GM23338 (cell line): ENCODE data around the gene GRID1. TPM values are rescaled to one million over a fixed set of nuclear protein-coding genes. Genes with fewer than 3 reads are reported as not detected.
A peak's percentile ranks its signal among the peaks of the same experiment; 100 is the strongest.

Experiments
- ATAC-seq: fragments of 200-7000 bp; cut with Tn5 transposase; 3 replicates; pipeline ENCODE4 v1.9.1; 2020
- DNase-seq: peaks from one replicate; pipeline ENCODE4 v3.0.0-alpha.2; 2015; ENCODE audit warnings: low spot score
- H2AFZ ChIP-seq: fragments of 200-600 bp; sonication (generic); 2 replicates; pipeline ENCODE4 v1.8.0; 2016; ENCODE audit warnings: antibody characterized with exemption, mild to moderate bottlenecking, moderate library complexity
- H3F3A ChIP-seq: fragments of 200-600 bp; sonication (generic); replicated peaks from 2 replicates; pipeline ENCODE4 v1.8.0; 2017; ENCODE audit warnings: antibody characterized with exemption, mixed run types, low read depth
- H3K27ac ChIP-seq: fragments of 200-600 bp; sonication (generic); 2 replicates; pipeline ENCODE4 v1.6.1; 2016; ENCODE audit warnings: low read depth
- H3K27me3 ChIP-seq: fragments of 200-600 bp; sonication (generic); 2 replicates; pipeline ENCODE4 v1.8.0; 2016; ENCODE audit warnings: mild to moderate bottlenecking, mixed run types, moderate library complexity; ENCODE audit not compliant: insufficient read depth
- H3K36me3 ChIP-seq: fragments of 200-600 bp; sonication (generic); 2 replicates; pipeline ENCODE4 v1.8.0; 2016; ENCODE audit warnings: mild to moderate bottlenecking; ENCODE audit not compliant: insufficient read depth
- H3K4me1 ChIP-seq: fragments of 200-600 bp; sonication (generic); 2 replicates; pipeline ENCODE4 v1.8.0; 2016; ENCODE audit warnings: mild to moderate bottlenecking, moderate library complexity; ENCODE audit not compliant: insufficient read depth
- H3K4me2 ChIP-seq: fragments of 200-600 bp; sonication (generic); 2 replicates; pipeline ENCODE4 v1.7.1; 2017; ENCODE audit warnings: mixed run types
- H3K4me3 ChIP-seq: fragments of 200-600 bp; sonication (generic); 2 replicates; pipeline ENCODE4 v1.6.1; 2016; ENCODE audit warnings: mixed run types
- H3K79me2 ChIP-seq: fragments of 200-600 bp; sonication (generic); replicated peaks from 2 replicates; pipeline ENCODE4 v1.8.0; 2017; ENCODE audit warnings: mild to moderate bottlenecking; ENCODE audit not compliant: insufficient read depth
- H3K9me2 ChIP-seq: fragments of 200-600 bp; sonication (generic); 2 replicates; pipeline ENCODE4 v1.8.0; 2017; ENCODE audit not compliant: insufficient read depth
- H4K20me1 ChIP-seq: fragments of 200-600 bp; sonication (generic); replicated peaks from 2 replicates; pipeline ENCODE4 v1.8.0; 2017; ENCODE audit warnings: mild to moderate bottlenecking; ENCODE audit not compliant: insufficient read depth
- H3K27ac Mint-ChIP-seq: 2 replicates; pipeline ENCODE4 v1.8.0; 2020; ENCODE audit warnings: inconsistent platforms, mild to moderate bottlenecking, moderate library complexity, mixed read lengths
- H3K27me3 Mint-ChIP-seq: 3 replicates; pipeline ENCODE4 v1.8.0; 2022; ENCODE audit warnings: low read depth, mild to moderate bottlenecking, moderate library complexity, mixed read lengths, inconsistent platforms; ENCODE audit not compliant: insufficient read depth, poor library complexity
- H3K36me3 Mint-ChIP-seq: 3 replicates; pipeline ENCODE4 v1.8.0; 2021; ENCODE audit warnings: low read depth, mild to moderate bottlenecking, inconsistent platforms, moderate library complexity, mixed read lengths
- H3K4me1 Mint-ChIP-seq: 3 replicates; pipeline ENCODE4 v1.8.0; 2020; ENCODE audit warnings: mild to moderate bottlenecking, inconsistent platforms, mixed read lengths
- H3K4me3 Mint-ChIP-seq: 3 replicates; pipeline ENCODE4 v1.8.0; 2021; ENCODE audit warnings: moderate library complexity, mild to moderate bottlenecking, inconsistent platforms, mixed read lengths
- H3K9me3 Mint-ChIP-seq: 3 replicates; pipeline ENCODE4 v1.8.0; 2020; ENCODE audit warnings: moderate library complexity, mild to moderate bottlenecking, inconsistent platforms, mixed read lengths
- CTCF ChIP-seq, 2 experiments: fragments of 200-600 bp in 1 of 2; sonication (generic) in 1 of 2; conservative IDR thresholded peaks; 2 replicates each; pipeline versions ENCODE4 v1.5.1 to v1.6.1; 2016 to 2017; ENCODE audit warnings: antibody characterized with exemption in 2 of 2, low read depth in 2 of 2, mild to moderate bottlenecking in 2 of 2, moderate library complexity in 1 of 2
- ETS1 ChIP-seq: IDR thresholded peaks from 2 replicates; pipeline ENCODE4 v1.6.1; 2016; ENCODE audit warnings: antibody characterized with exemption
- EZH2phosphoT487 ChIP-seq: fragments of 200-600 bp; sonication (generic); IDR thresholded peaks from one replicate; pipeline ENCODE4 v1.8.1; 2018; ENCODE audit warnings: antibody characterized with exemption; ENCODE audit not compliant: unreplicated experiment
- NANOG ChIP-seq: IDR thresholded peaks from 2 replicates; pipeline ENCODE4 v1.6.1; 2016; ENCODE audit warnings: antibody characterized with exemption, borderline replicate concordance
- polyA plus RNA-seq: library from polyadenylated mRNA; unstranded; fragments of >200 nt; fragmentation: Nextera tagmentation; extraction: Ambion mirVana; gene quantifications from 2 replicates; pipeline ENCODE4 v1.2.1, GENCODE V29; 2016
- total RNA-seq: library from RNA; depleted of rRNA; stranded (reverse); fragments of >200 nt; shearing (Covaris generic); gene quantifications from 2 replicates; pipeline ENCODE4 v1.2.3, GENCODE V29; 2014
- TF ChIP-seq, protein P1 (sequence below): fragments of 250-450 bp; sonication (Bioruptor Pico); IDR thresholded peaks from 2 replicates; pipeline ENCODE4 v1.5.0; 2020; ENCODE audit warnings: mild to moderate bottlenecking, moderate library complexity
- TF ChIP-seq, protein P2 (sequence below): IDR thresholded peaks from one replicate; pipeline ENCODE4 v1.6.1; 2018; ENCODE audit warnings: antibody characterized with exemption; ENCODE audit not compliant: unreplicated experiment

GRID1 gene
- total and polyA plus RNA-seq, 2 experiments from 2014 or later = 0.14 to 0.15 TPM

DNA sequence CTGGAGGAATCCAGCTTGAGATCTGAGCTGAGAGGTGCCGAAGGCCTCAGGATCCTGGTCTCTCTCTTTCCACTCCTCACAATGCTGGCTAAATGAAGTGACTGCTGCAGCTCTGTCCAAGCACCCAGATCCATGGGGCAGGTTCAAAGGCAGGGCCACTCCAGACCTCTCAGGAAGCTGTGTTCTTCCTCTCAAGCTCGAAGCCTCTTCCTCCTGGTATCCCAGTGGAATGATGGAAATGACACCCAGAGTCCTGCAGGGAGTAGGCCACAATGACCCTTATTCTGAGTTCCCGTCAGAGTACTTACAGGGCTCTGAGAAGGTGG lies 574.1 kb downstream of the GRID1 start (continued):
- TF ChIP-seq, protein P1, sequence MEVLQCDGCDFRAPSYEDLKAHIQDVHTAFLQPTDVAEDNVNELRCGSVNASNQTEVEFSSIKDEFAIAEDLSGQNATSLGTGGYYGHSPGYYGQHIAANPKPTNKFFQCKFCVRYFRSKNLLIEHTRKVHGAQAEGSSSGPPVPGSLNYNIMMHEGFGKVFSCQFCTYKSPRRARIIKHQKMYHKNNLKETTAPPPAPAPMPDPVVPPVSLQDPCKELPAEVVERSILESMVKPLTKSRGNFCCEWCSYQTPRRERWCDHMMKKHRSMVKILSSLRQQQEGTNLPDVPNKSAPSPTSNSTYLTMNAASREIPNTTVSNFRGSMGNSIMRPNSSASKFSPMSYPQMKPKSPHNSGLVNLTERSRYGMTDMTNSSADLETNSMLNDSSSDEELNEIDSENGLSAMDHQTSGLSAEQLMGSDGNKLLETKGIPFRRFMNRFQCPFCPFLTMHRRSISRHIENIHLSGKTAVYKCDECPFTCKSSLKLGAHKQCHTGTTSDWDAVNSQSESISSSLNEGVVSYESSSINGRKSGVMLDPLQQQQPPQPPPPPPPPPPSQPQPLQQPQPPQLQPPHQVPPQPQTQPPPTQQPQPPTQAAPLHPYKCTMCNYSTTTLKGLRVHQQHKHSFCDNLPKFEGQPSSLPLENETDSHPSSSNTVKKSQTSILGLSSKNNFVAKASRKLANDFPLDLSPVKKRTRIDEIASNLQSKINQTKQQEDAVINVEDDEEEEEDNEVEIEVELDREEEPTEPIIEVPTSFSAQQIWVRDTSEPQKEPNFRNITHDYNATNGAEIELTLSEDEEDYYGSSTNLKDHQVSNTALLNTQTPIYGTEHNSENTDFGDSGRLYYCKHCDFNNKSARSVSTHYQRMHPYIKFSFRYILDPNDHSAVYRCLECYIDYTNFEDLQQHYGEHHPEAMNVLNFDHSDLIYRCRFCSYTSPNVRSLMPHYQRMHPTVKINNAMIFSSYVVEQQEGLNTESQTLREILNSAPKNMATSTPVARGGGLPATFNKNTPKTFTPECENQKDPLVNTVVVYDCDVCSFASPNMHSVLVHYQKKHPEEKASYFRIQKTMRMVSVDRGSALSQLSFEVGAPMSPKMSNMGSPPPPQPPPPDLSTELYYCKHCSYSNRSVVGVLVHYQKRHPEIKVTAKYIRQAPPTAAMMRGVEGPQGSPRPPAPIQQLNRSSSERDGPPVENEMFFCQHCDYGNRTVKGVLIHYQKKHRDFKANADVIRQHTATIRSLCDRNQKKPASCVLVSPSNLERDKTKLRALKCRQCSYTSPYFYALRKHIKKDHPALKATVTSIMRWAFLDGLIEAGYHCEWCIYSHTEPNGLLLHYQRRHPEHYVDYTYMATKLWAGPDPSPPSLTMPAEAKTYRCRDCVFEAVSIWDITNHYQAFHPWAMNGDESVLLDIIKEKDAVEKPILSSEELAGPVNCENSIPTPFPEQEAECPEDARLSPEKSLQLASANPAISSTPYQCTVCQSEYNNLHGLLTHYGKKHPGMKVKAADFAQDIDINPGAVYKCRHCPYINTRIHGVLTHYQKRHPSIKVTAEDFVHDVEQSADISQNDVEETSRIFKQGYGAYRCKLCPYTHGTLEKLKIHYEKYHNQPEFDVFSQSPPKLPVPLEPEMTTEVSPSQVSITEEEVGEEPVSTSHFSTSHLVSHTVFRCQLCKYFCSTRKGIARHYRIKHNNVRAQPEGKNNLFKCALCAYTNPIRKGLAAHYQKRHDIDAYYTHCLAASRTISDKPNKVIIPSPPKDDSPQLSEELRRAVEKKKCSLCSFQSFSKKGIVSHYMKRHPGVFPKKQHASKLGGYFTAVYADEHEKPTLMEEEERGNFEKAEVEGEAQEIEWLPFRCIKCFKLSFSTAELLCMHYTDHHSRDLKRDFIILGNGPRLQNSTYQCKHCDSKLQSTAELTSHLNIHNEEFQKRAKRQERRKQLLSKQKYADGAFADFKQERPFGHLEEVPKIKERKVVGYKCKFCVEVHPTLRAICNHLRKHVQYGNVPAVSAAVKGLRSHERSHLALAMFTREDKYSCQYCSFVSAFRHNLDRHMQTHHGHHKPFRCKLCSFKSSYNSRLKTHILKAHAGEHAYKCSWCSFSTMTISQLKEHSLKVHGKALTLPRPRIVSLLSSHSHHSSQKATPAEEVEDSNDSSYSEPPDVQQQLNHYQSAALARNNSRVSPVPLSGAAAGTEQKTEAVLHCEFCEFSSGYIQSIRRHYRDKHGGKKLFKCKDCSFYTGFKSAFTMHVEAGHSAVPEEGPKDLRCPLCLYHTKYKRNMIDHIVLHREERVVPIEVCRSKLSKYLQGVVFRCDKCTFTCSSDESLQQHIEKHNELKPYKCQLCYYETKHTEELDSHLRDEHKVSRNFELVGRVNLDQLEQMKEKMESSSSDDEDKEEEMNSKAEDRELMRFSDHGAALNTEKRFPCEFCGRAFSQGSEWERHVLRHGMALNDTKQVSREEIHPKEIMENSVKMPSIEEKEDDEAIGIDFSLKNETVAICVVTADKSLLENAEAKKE (CRISPR knock-in tag) = no peak
- TF ChIP-seq NANOG (no peak), ETS1 (no peak), EZH2phosphoT487 (no peak)

DNA sequence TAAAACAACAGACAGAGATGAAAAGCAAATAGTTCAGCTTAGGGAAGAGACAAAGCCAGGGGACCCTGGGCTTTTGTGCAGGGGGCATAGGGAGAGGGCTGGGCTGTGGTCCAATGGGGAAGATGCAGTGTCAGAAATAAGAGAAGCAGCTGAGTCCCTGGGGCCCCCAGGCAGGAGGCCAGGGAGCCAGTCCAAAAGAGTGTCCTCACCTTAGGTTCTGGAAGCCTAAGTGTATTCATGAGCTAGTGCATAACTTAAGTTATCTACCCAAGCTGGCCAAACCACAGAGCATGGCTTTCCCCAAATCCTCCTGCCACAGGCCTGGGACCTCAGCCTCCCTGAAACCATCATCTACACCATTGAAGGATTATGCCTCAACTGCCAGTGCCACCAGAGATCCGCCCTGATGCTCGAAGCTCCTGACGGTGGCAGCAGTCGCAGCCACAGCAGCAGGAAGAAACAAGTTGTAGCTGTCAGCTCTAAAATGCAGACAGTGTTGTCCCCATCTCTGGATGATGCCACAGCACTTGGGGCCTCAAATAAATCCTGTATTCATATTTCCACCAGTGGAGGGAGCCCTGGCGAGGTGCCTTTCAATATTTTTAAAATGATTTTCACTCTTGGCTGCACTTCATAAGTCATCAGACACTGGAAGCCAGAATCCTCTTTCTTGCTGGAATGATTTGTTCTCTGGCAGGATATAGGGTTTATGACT lies 574.6 kb downstream of the GRID1 start:
- TF ChIP-seq, protein P2, sequence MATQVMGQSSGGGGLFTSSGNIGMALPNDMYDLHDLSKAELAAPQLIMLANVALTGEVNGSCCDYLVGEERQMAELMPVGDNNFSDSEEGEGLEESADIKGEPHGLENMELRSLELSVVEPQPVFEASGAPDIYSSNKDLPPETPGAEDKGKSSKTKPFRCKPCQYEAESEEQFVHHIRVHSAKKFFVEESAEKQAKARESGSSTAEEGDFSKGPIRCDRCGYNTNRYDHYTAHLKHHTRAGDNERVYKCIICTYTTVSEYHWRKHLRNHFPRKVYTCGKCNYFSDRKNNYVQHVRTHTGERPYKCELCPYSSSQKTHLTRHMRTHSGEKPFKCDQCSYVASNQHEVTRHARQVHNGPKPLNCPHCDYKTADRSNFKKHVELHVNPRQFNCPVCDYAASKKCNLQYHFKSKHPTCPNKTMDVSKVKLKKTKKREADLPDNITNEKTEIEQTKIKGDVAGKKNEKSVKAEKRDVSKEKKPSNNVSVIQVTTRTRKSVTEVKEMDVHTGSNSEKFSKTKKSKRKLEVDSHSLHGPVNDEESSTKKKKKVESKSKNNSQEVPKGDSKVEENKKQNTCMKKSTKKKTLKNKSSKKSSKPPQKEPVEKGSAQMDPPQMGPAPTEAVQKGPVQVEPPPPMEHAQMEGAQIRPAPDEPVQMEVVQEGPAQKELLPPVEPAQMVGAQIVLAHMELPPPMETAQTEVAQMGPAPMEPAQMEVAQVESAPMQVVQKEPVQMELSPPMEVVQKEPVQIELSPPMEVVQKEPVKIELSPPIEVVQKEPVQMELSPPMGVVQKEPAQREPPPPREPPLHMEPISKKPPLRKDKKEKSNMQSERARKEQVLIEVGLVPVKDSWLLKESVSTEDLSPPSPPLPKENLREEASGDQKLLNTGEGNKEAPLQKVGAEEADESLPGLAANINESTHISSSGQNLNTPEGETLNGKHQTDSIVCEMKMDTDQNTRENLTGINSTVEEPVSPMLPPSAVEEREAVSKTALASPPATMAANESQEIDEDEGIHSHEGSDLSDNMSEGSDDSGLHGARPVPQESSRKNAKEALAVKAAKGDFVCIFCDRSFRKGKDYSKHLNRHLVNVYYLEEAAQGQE = no peak
- TF ChIP-seq CTCF (conservative IDR thresholded peaks at IDR 0.05; ENCODE audit: low read depth in 2 of 2) = peak in 1 of 2 experiments; percentile 13; a peak in 1 of 4 replicates
- no peak for ATAC-seq
- H3K9me3 Mint-ChIP-seq = peaks cover 77% of the 10 kb centered on the region

More for the DNA sequence above, 574.6 kb downstream of the GRID1 start:
- Mint-ChIP-seq H3K4me1 (no peaks in the 10 kb centered on the region; the same call in 2 of the 3 replicates), H3K27me3 (peaks cover 3% of the 10 kb centered on the region), H3K4me3 (no peak overlapping the region), H3K27ac (no peak overlapping the region), H3K36me3 (peaks cover 4% of the 10 kb centered on the region; the same call in 2 of the 3 replicates)
- Histone ChIP-seq H3K27me3 (no peaks in the 10 kb centered on the region), H2AFZ (no peak overlapping the region), H3K4me2 (no peak overlapping the region), H3K9me2 (no peaks in the 10 kb centered on the region), H3K4me3 (no peak overlapping the region), H4K20me1 (no peaks in the 10 kb centered on the region), H3K27ac (no peak overlapping the region), H3F3A (no peaks in the 10 kb centered on the region), H3K79me2 (no peaks in the 10 kb centered on the region), H3K4me1 (no peaks in the 10 kb centered on the region), H3K36me3 (no peaks in the 10 kb centered on the region)
- DNase-seq = peak; percentile 1
